H9 (cell line): ENCODE data around the gene HPCAL1. TPM values are rescaled to one million over a fixed set of nuclear protein-coding genes. Genes with fewer than 3 reads are reported as not detected.

ENCODE experiments used
- DNase-seq: peaks from one replicate; pipeline ENCODE4 v3.0.0-alpha.2; 2017
- H2AFZ ChIP-seq: one replicate; pipeline ENCODE4 v1.6.1; 2013; ENCODE audit warnings: mild to moderate bottlenecking, low read length, control low read depth, moderate library complexity
- H2AK5ac ChIP-seq: 2 replicates; pipeline ENCODE4 v1.6.1; 2013; ENCODE audit warnings: low read length, control low read depth, mixed read lengths; ENCODE audit not compliant: insufficient read length
- H2BK120ac ChIP-seq: one replicate; pipeline ENCODE4 v1.6.1; 2013; ENCODE audit warnings: low read depth, mild to moderate bottlenecking, low read length, control low read depth, inconsistent platforms; ENCODE audit not compliant: poor library complexity, severe bottlenecking
- H2BK12ac ChIP-seq: 2 replicates; pipeline ENCODE4 v1.6.1; 2013; ENCODE audit warnings: low read length, control low read depth, mixed read lengths, low read depth; ENCODE audit not compliant: insufficient read length
- H2BK15ac ChIP-seq: 2 replicates; pipeline ENCODE4 v1.6.1; 2013; ENCODE audit warnings: low read depth, low read length, control low read depth
- H2BK20ac ChIP-seq: one replicate; pipeline ENCODE4 v1.6.1; 2013; ENCODE audit warnings: low read depth, mild to moderate bottlenecking, low read length, control low read depth, inconsistent platforms; ENCODE audit not compliant: poor library complexity, severe bottlenecking
- H2BK5ac ChIP-seq: 2 replicates; pipeline ENCODE4 v1.6.1; 2013; ENCODE audit warnings: low read length, control low read depth, mixed read lengths; ENCODE audit not compliant: insufficient read length
- H3K14ac ChIP-seq: 2 replicates; pipeline ENCODE4 v1.6.1; 2013; ENCODE audit warnings: low read length, control low read depth; ENCODE audit not compliant: insufficient read depth
- H3K18ac ChIP-seq: 2 replicates; pipeline ENCODE4 v1.6.1; 2013; ENCODE audit warnings: low read depth, mild to moderate bottlenecking, mixed read lengths, low read length, control low read depth; ENCODE audit not compliant: insufficient read length
- H3K23ac ChIP-seq: 2 replicates; pipeline ENCODE4 v1.6.1; 2013; ENCODE audit warnings: low read length, control low read depth, mixed read lengths, low read depth; ENCODE audit not compliant: insufficient read length
- H3K23me2 ChIP-seq: 2 replicates; pipeline ENCODE4 v1.6.1; 2013; ENCODE audit warnings: low read depth, mild to moderate bottlenecking, mixed read lengths, low read length, control low read depth; ENCODE audit not compliant: insufficient read length, poor library complexity, severe bottlenecking
- H3K27ac ChIP-seq: 2 replicates; pipeline ENCODE4 v1.5.1; 2013; ENCODE audit warnings: low read length, control low read depth, mixed read lengths, low read depth; ENCODE audit not compliant: insufficient read length
- H3K27me3 ChIP-seq: 2 replicates; pipeline ENCODE4 v1.6.1; 2013; ENCODE audit warnings: low read length, control low read depth, inconsistent platforms; ENCODE audit not compliant: insufficient read depth
- H3K4ac ChIP-seq: 2 replicates; pipeline ENCODE4 v1.6.1; 2013; ENCODE audit warnings: low read depth, mild to moderate bottlenecking, control low read depth, inconsistent platforms, low read length, moderate library complexity
- H3K4me1 ChIP-seq: 2 replicates; pipeline ENCODE4 v1.6.1; 2013; ENCODE audit warnings: low read length, control low read depth, inconsistent platforms; ENCODE audit not compliant: insufficient read depth
- H3K4me2 ChIP-seq: 2 replicates; pipeline ENCODE4 v1.6.1; 2013; ENCODE audit warnings: low read length, control low read depth, mixed read lengths; ENCODE audit not compliant: insufficient read length, insufficient read depth
- H3K56ac ChIP-seq: 2 replicates; pipeline ENCODE4 v1.6.1; 2013; ENCODE audit warnings: low read depth, mild to moderate bottlenecking, mixed read lengths, low read length, control low read depth; ENCODE audit not compliant: insufficient read length
- H3K79me1 ChIP-seq: 2 replicates; pipeline ENCODE4 v1.6.1; 2013; ENCODE audit warnings: low read depth, mild to moderate bottlenecking, moderate library complexity, low read length, control low read depth, inconsistent platforms; ENCODE audit not compliant: insufficient read depth, poor library complexity, severe bottlenecking
- H3K79me2 ChIP-seq: 2 replicates; pipeline ENCODE4 v1.6.1; 2013; ENCODE audit warnings: low read length, control low read depth, inconsistent platforms; ENCODE audit not compliant: insufficient read depth
- H3K9ac ChIP-seq: 2 replicates; pipeline ENCODE4 v1.6.1; 2013; ENCODE audit warnings: low read length, control low read depth, mixed read lengths; ENCODE audit not compliant: insufficient read length; ENCODE audit errors: extremely low read depth
- H3K9me3 ChIP-seq: one replicate; pipeline ENCODE4 v1.6.1; 2013; ENCODE audit warnings: low read depth, low read length, inconsistent platforms; ENCODE audit not compliant: control insufficient read depth
- H3T11ph ChIP-seq: one replicate; pipeline ENCODE4 v1.6.1; 2013; ENCODE audit warnings: mild to moderate bottlenecking, low read length, control low read depth, inconsistent platforms
- H4K20me1 ChIP-seq: one replicate; pipeline ENCODE4 v1.6.1; 2013; ENCODE audit not compliant: control insufficient read depth, insufficient read length, insufficient read depth
- H4K5ac ChIP-seq: 2 replicates; pipeline ENCODE4 v1.6.1; 2013; ENCODE audit warnings: low read depth, mild to moderate bottlenecking, mixed read lengths, low read length, control low read depth; ENCODE audit not compliant: insufficient read length
- H4K8ac ChIP-seq: replicated peaks from 2 replicates; pipeline ENCODE4 v1.6.1; 2013; ENCODE audit warnings: low read length, control low read depth, mixed read lengths, low read depth; ENCODE audit not compliant: insufficient read length
- H4K91ac ChIP-seq: 2 replicates; pipeline ENCODE4 v1.6.1; 2013; ENCODE audit warnings: low read depth, mild to moderate bottlenecking, moderate library complexity, mixed read lengths, low read length, control low read depth; ENCODE audit not compliant: insufficient read length
- H3K27ac Mint-ChIP-seq, 3 experiments: 2 replicates in 2 of 3; 3 replicates in 1 of 3; pipeline ENCODE4 v1.8.0; 2020 to 2021; ENCODE audit warnings: mixed read lengths in 3 of 3, mild to moderate bottlenecking in 1 of 3, moderate library complexity in 1 of 3
- H3K27me3 Mint-ChIP-seq: 2 replicates; pipeline ENCODE4 v1.8.0; 2021; ENCODE audit warnings: low read depth, mild to moderate bottlenecking, moderate library complexity, mixed read lengths
- H3K36me3 Mint-ChIP-seq, 3 experiments: 2 replicates in 2 of 3; 3 replicates in 1 of 3; pipeline ENCODE4 v1.8.0; 2020 to 2021; ENCODE audit warnings: low read depth in 3 of 3, mixed read lengths in 3 of 3; ENCODE audit not compliant: insufficient read depth in 1 of 3
- H3K4me1 Mint-ChIP-seq, 2 experiments: 2 replicates each; pipeline ENCODE4 v1.8.0; 2020; ENCODE audit warnings: mixed read lengths in 2 of 2
- H3K4me3 Mint-ChIP-seq, 2 experiments: 2 replicates in 1 of 2; 3 replicates in 1 of 2; pipeline ENCODE4 v1.8.0; 2020 to 2021; ENCODE audit warnings: mild to moderate bottlenecking in 2 of 2, mixed read lengths in 2 of 2, moderate library complexity in 1 of 2
- H3K9me3 Mint-ChIP-seq, 2 experiments: 2 replicates in 1 of 2; 3 replicates in 1 of 2; pipeline ENCODE4 v1.8.0; 2020; ENCODE audit warnings: mild to moderate bottlenecking in 2 of 2, mixed read lengths in 2 of 2, moderate library complexity in 1 of 2
- CTCF ChIP-seq: fragments of 200-600 bp; sonication (generic); conservative IDR thresholded peaks from 3 replicates; pipeline ENCODE4 v1.8.0; 2021; ENCODE audit warnings: antibody characterized with exemption, mild to moderate bottlenecking
- WGBS: extraction: QIAGEN DNeasy Blood & Tissue Kit; methylation state at CpG from one replicate; pipeline ENCODE4 v1.1.7; 2013; ENCODE audit warnings: missing lambda C conversion rate, low lambda C conversion rate, mixed read lengths; ENCODE audit not compliant: insufficient read length; ENCODE audit errors: extremely low coverage; 5-methylcytosine and 5-hydroxymethylcytosine counted together
- total RNA-seq: library from RNA; stranded (reverse); gene quantifications from 2 replicates; pipeline ENCODE4 v1.2.1, GENCODE V29; 2021

Gene HPCAL1
- total RNA-seq, 1 experiment from 2014 or later, result 4.7 TPM

DNA sequence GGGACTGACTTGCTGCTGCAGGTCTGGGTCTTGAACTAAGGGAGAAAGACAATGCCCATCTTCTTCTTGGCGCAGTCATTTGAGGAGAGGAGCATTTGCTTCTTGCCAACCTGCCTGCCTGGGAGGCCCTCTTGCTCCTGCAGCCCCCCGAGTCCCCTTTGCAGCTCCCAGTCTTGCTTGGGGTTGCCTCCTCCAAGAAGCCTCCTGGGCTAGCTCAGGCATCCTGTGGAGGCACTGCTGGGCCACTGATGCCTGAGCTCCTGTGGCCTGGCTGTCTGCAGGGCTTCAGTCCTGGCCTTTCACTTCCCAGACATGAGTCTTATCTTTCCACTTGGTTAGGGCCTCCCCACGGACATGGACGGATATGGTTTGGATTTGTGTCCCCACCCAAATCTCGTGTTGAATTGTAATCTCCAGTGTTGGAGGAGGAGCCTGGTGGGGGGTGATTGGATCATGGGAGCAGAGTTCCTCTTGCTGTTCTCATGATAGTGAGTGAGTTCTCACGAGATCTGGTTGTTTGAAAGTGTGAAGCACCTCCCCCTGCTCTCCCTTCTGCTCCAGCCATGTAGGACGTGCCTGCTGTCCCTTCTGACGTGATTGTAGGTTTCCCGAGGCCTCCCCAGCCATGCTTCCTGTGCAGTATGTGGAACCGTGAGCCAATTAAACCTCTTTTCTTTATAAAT lies 17.3 kb downstream of the HPCAL1 start:
- no peak overlapping the region for H3K23ac ChIP-seq
- no peaks in the 10 kb centered on the region for H3K23me2 ChIP-seq
- H3K14ac ChIP-seq, result no peak overlapping the region
- H2BK12ac ChIP-seq, result no peak overlapping the region
- H3K9me3 ChIP-seq, result no peaks in the 10 kb centered on the region
- no peak overlapping the region for H3K4me2 ChIP-seq
- no peak overlapping the region for H2BK15ac ChIP-seq
- no peak overlapping the region for H3K18ac ChIP-seq
- H3K4ac ChIP-seq, result no peak overlapping the region
- no peak overlapping the region for H2BK120ac ChIP-seq
- Mint-ChIP-seq H3K27me3 (no peaks in the 10 kb centered on the region), H3K4me1 (peaks cover 26 to 36% of the 10 kb centered on the region in 2 experiments), H3K36me3 (peaks cover 0 to 11% (median 0%) of the 10 kb centered on the region in 3 experiments; a peak in 1 of 7 replicates), H3K9me3 (peaks cover 0 to 2% of the 10 kb centered on the region in 2 experiments; a peak in 2 of 5 replicates), H3K27ac (peak overlapping the region in 1 of 3 experiments; percentile 52; a peak in 1 of 7 replicates), H3K4me3 (no peak overlapping the region)
- H4K5ac ChIP-seq, result no peak overlapping the region
- TF ChIP-seq CTCF, result no peak
- 0 out of 2 replicates have a peak, but pooled peaks cover 4% of the 10 kb centered on the region for H3K4me1 ChIP-seq
- H3K9ac ChIP-seq, result no peak overlapping the region
- H4K8ac ChIP-seq, result no peak overlapping the region
- H4K20me1 ChIP-seq, result no peaks in the 10 kb centered on the region
- no CpG with 5 or more reads among the region's 10 CpGs for WGBS
- no peak overlapping the region for H2AFZ ChIP-seq
- H3K27ac ChIP-seq, result no peak overlapping the region
- H2AK5ac ChIP-seq, result no peak overlapping the region
- H2BK5ac ChIP-seq, result no peak overlapping the region
- DNase-seq, result no peak
- no peak overlapping the region for H4K91ac ChIP-seq
- H3K56ac ChIP-seq, result no peak overlapping the region
- H3K79me2 ChIP-seq, result no peaks in the 10 kb centered on the region
- no peak overlapping the region for H3T11ph ChIP-seq
- no peaks in the 10 kb centered on the region for H3K79me1 ChIP-seq
- H3K27me3 ChIP-seq, result no peaks in the 10 kb centered on the region
- H2BK20ac ChIP-seq, result no peak overlapping the region
